ENCODE measurements around the gene NCAM1. TPM values are rescaled to one million over a fixed set of nuclear protein-coding genes. Genes with fewer than 3 reads are reported as not detected.

Gene NCAM1
- total and polyA plus RNA-seq, 2 donors from 2014 or later: 1.7 to 3.0 TPM

- no peak for TF ChIP-seq CTCF (IDR thresholded peaks at IDR 0.05; ENCODE audit: borderline replicate concordance, extremely low read depth, insufficient read depth)
- FAIRE-seq: no peak
- no peaks in the 10 kb centered on the region for H3K4me1 ChIP-seq (ENCODE audit: control insufficient read depth in 2 of 3, insufficient read depth in 2 of 3, low read depth in 1 of 3, low read length in 3 of 3)
- H3K27me3 ChIP-seq (ENCODE audit: control insufficient read depth, insufficient read depth, low read length): no peaks in the 10 kb centered on the region
- no peaks in the 10 kb centered on the region for H3K9me3 ChIP-seq (ENCODE audit: control insufficient read depth in 2 of 3, insufficient read depth in 1 of 3, low read length in 3 of 3)
- H3K27ac ChIP-seq (ENCODE audit: low read depth in 2 of 2, low read length in 2 of 2): no peak overlapping the region
- no peaks in the 10 kb centered on the region for H3K36me3 ChIP-seq (ENCODE audit: control insufficient read depth in 2 of 3, insufficient read depth in 3 of 3, low read length in 3 of 3)
- no peak for DNase-seq
- no peak overlapping the region for H3K9ac ChIP-seq (ENCODE audit: low read length in 3 of 3)
- no peak overlapping the region for H3K4me3 ChIP-seq (ENCODE audit: low read length in 3 of 3)
- intact Hi-C loops (cut with DNase I): no loop called here
Measured at GRCh38 chr11:113174882-113175281, 213.7 kb downstream of the NCAM1 start.

- DNase-seq (peak in 1 of 5 donors; percentile 74), FAIRE-seq (no peak)
- no peaks in the 10 kb centered on the region for H3K4me1 ChIP-seq (ENCODE audit: control insufficient read depth in 2 of 3, insufficient read depth in 2 of 3, low read depth in 1 of 3, low read length in 3 of 3)
- no peak overlapping the region for H3K4me3 ChIP-seq (ENCODE audit: low read length in 3 of 3)
- TF ChIP-seq CTCF (IDR thresholded peaks at IDR 0.05; ENCODE audit: borderline replicate concordance, extremely low read depth, insufficient read depth): no peak
- intact Hi-C loops (cut with DNase I): no loop called here
- no peak overlapping the region for H3K27ac ChIP-seq (ENCODE audit: low read depth in 2 of 2, low read length in 2 of 2)
- no peak overlapping the region for H3K9ac ChIP-seq (ENCODE audit: low read length in 3 of 3)
- H3K36me3 ChIP-seq (ENCODE audit: control insufficient read depth in 2 of 3, insufficient read depth in 3 of 3, low read length in 3 of 3): no peaks in the 10 kb centered on the region
- H3K27me3 ChIP-seq (ENCODE audit: control insufficient read depth, insufficient read depth, low read length): no peaks in the 10 kb centered on the region
- H3K9me3 ChIP-seq (ENCODE audit: control insufficient read depth in 2 of 3, insufficient read depth in 1 of 3, low read length in 3 of 3): no peaks in the 10 kb centered on the region
Measured at GRCh38 chr11:113176599-113177360, 215.6 kb downstream of the NCAM1 start.

GRCh38 chr11:113177671-113178070 is 216.5 kb downstream of the NCAM1 start:
- no peaks in the 10 kb centered on the region for H3K9me3 ChIP-seq (ENCODE audit: control insufficient read depth in 2 of 3, insufficient read depth in 1 of 3, low read length in 3 of 3)
- intact Hi-C loops (cut with DNase I): no loop called here
- DNase-seq (peak in 2 of 5 donors; percentile 43 to 51), FAIRE-seq (no peak)
- no peaks in the 10 kb centered on the region for H3K27me3 ChIP-seq (ENCODE audit: control insufficient read depth, insufficient read depth, low read length)
- no peak overlapping the region for H3K27ac ChIP-seq (ENCODE audit: low read depth in 2 of 2, low read length in 2 of 2)
- no peak overlapping the region for H3K4me3 ChIP-seq (ENCODE audit: low read length in 3 of 3)
- TF ChIP-seq CTCF (IDR thresholded peaks at IDR 0.05; ENCODE audit: borderline replicate concordance, extremely low read depth, insufficient read depth): no peak
- no peaks in the 10 kb centered on the region for H3K4me1 ChIP-seq (ENCODE audit: control insufficient read depth in 2 of 3, insufficient read depth in 2 of 3, low read depth in 1 of 3, low read length in 3 of 3)
- H3K36me3 ChIP-seq (ENCODE audit: control insufficient read depth in 2 of 3, insufficient read depth in 3 of 3, low read length in 3 of 3): no peaks in the 10 kb centered on the region
- no peak overlapping the region for H3K9ac ChIP-seq (ENCODE audit: low read length in 3 of 3)
